ENCODE data around the gene UBAC2.

- no peak for TF ChIP-seq CTCF (IDR thresholded peaks at IDR 0.05)
- no peak for TF ChIP-seq POLR2A (IDR thresholded peaks at IDR 0.05)
Observed at GRCh38 chr13:99263126-99263785, 62.6 kb downstream of the UBAC2 start.

Measured in uterus (tissue), 2 donors.